HG03039 (cell line): Measurements from ENCODE around the gene OR6N1.

Experiments used
- ATAC-seq: cut with Tn5 transposase; IDR thresholded peaks from one replicate; pipeline ENCODE4 v1.9.1; 2021; ENCODE audit warnings: mild to moderate bottlenecking, moderate library complexity; ENCODE audit not compliant: unreplicated experiment

The OR6N1 gene

DNA sequence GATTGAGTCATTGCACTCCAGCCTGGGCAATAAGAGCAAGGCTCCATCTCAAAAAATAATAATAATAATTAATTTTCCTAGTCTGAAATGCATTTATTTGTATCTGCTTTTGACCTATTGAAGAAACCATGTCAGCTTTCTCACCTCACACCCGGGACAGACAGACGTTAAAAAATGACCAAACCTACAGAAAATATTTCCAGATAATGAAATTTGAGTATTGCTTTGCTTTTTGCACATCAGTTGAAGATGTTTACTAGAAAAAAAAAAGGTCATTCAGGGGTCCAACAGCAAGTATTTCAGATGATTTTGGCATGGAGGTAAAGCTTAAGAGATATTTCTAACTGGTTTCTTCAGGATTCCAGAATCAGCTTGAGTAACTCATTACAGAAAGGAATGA is 17.6 kb downstream of the OR6N1 start, which contains the start of gene OR6K6:
Gene OR6K6 (plus strand): TSS at position 301 of the 400 bp plus-strand sequence. CDS start 168 bp downstream, outside the sequence.
- no peak for ATAC-seq

DNA sequence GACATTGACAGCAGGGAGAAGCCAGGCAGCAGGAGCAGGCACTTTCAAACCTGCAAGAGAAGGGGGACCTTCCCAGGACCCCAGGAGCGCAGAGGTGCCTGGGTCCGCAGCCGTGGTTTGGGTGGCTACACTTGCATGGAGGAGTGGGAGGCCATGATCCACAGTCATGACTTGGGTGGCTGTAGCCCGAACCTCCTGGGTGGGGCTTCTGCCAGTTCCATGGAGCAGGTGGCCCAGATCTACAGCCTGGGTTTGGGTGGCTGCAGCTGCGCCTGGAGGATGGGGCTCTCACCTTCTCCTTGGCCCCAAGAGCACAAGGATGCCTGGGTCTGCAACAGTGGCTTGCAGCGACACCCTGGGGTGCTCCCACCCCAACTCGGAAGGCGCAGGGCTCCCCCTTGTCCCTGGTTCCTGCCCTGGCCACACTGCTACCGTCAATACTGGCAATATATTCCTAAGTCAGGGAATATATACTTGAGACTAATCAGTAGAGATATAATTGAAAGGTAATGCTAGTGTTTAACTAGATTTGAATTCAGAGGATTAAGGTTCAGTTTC is 19.8 kb downstream of the OR6N1 start:
- ATAC-seq: no peak

DNA sequence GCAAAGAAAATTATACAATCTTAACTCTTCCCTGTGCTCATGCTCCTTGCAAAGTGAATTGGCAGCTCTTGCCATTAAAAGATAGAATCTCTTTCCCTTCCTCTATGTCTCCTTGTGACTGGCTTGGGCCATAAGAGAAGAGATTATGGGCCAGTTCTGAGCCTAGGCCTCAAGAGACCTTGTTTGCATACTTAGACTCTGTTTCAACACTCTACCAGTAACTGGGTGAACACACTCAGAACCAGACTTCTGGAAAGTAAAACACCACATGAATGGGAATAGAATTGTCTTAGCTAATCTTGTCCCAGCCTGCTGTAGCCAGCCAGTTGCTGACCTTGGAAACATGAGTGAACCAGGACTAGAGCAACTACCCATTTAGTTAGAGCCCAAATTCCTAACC is 36.1 kb downstream of the OR6N1 start:
- no peak for ATAC-seq

DNA sequence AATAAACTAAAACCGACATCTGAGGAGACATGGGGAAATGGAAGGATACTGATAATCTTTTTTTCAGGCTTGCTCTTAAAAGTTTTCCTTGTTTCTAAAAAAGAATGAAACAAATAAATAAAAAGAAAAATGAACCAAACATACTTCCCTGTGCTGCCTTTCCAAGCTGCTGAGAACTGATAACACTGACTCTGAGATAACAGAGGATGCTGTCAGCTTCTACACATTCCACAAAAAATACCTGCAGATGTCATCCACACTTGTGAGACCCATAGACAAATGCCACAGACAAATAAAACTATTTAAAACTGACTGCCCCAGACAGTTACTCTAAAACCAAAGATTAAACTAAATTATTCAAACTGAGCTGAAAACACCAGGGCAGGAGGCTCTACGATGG is 39.5 kb downstream of the OR6N1 start:
- ATAC-seq: no peak

DNA sequence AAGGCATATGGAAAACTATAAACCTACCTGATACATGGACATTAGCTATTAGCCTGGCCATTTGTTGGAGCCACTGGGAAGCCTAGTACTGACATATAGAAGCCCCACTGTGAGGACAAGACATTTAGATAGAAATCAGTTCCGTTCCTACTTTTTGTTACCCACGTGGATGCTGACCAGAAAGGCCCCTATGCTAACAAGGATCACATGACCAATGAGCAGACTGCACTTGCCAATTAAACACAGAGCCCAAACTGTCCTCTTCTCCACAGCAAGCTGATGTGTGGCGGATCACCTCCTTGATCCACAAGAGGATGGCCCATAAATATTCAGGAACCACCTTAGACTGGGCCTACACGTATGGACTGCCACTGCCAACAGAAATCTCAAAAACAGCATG is 40.3 kb downstream of the OR6N1 start:
- ATAC-seq: no peak

DNA sequence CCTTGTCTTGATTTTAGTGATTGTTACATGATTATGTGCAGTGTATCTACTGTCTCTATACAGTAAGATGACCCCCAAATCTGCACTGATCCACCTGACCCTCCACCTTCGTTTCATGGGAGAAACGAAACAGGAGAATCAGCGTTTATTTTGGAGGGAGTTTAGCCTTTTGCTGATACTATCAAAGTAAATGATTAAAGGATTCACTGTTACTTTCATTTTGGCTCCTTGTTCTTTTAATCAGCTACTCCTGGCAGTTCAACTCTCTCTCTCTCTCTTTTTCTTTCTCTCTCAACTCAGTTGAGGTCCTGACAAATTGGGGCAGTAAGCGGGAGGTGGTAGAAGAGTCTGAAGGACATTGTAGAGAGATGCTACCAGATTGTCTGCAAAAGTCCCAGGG is 41.5 kb downstream of the OR6N1 start:
- no peak for ATAC-seq

DNA sequence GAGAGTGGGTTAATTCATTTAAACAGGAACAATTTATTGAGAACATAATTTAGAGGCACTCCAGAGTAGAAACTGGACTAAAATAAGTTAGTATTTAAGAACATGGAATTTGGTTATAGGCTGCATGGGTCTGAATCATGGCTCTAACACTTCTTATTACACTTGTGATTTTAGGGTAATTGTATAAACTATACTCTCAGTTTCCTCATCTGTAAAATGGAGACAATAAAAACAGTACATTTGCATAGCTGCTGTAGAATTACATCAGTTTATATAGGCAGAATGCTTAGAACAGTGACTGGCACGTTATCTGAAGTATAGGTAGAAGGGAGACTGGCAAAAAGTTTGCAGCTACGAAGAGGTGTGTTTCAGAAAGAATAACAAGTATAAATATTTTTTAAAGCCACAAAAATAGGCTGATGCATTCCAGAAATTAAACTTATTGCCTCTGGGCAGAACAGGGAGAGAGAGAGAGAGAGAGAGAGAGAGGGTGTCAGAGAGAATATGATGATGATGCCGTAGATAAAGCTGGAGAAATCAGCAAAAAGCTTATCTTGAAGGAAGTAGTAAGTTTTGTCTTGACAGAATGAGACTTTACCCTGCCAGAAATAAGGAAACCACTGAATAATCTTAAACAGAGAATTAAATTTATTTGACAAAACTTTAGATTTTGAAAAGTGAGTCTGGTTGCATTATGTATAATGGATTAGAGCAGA is 43.3 kb downstream of the OR6N1 start:
- ATAC-seq: no peak

DNA sequence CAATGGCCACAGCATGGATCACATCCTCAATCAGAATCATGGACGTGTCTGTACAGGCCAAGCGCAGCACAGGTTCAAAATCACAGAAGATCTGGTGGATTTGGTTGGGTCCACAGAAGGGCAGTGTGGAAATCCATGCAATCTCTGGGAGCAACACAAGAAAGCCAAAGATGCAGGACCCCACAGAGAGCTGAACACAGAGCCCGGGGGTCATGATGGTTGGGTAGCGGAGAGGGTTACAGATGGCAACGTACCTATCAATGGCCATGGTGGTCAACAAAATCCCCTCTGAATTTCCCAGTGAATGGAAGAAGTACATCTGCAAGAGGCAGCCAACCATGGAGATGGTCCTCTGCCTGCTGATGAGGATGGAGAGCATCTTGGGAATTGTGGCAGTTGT is 47.6 kb downstream of the OR6N1 start:
- no peak for ATAC-seq

DNA sequence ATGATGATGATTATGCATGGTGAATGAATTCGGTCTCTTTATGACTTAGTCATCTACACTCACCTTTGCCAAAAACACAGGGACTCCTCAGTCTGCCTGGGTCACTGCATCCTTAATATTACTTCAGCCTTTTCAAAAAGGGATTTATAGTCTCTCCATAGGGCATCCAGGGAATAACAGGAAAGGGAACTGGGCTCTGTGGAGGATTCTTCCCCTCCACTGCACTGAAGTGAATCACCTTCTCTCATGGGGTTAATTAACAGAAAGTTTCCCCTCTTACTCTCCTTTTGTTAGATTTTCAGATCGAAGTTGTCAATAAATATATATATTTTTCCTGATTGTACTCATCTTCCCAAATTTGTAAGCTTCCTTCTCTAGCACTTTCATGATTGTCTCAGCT is 51.4 kb downstream of the OR6N1 start, which contains the start of gene OR6K3:
Gene OR6K3 (minus strand): TSS at position 101 of the 400 bp plus-strand sequence. CDS start 2,605 bp downstream, outside the sequence.
- no peak for ATAC-seq

DNA sequence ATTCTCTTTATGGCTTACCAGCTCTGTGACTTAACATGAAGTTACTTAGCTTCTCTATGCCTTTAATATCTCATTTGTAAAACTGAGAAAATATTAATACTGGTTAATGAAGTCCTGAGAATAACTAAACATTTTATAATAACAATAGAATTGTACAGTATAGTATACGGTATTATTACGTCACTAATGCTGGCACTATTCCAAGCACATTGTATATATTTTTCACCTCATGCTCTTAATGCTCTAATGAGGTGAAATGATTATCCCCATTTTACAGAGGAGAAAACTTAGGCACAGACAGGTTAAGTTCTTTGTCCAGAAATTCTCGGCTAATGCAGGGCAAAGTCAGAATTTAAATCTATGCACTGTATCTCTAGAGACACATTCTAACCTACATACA is 52.3 kb downstream of the OR6N1 start:
- no peak for ATAC-seq

DNA sequence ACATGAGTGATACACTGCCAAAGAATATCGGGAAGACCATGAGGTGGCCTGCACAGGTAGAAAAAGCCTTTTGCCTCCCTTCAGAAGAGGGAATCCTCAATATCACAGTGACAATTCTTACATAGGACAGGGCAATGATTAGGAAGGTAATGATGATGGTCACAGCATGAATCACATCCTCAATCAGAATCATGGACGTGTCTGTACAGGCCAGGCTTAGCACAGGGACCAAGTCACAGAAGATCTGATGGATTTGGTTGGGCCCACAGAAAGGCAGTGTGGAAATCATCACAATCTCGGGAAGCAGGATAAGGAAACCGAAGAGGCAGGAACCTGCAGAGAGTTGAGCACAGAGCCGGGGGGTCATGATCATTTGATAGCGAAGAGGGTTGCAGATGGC is 54.7 kb downstream of the OR6N1 start:
- no peak for ATAC-seq

DNA sequence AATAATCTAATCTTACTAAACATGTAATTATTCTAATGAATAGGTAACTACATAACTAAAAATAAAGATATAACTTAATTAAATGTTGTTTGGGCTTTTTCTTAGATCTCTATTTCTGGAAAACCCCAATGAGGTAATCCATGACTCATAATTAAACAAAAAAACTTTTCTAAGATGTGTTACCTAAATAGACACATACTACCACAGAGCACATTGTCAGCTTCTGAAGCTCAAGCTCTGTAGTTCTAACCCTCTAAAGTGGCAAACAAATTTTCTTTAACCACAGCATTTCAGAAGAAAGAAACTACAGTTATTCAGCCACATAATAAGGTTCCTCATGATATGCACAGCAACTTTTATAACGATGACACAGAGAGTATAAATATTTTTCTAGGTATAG is 55.7 kb downstream of the OR6N1 start:
- ATAC-seq: no peak

DNA sequence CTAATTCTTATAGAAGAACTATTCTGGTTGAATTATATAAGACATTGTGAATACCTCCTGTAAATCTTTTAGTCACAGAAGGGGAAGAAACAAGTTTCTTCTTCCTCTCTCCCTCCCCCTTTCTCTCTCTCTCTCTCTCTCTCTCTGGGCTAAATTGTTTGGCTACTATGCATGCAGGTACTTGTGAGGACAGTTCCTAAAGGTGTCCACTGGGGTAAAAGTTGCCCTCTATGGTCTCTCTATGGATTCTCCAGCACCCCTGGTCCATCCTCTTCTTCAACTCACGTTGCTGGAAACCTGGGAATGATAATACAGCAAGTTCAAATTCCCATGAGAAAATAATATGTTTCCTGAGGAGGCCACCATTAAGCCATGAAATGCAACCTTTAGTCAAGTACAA is 57.2 kb downstream of the OR6N1 start:
- no peak for ATAC-seq
